Measurements from ENCODE around the gene SENP7. TPM values are rescaled to one million over a fixed set of nuclear protein-coding genes. Genes with fewer than 3 reads are reported as not detected.

SENP7 gene
- total and polyA plus RNA-seq, 7 donors = 2.1 to 33.5 (median 20.2) TPM

GRCh38 chr3:101379658-101380376 lies 133.2 kb downstream of the SENP7 start:
- H3K9me3 ChIP-seq = no peaks in the 10 kb centered on the region
- H3K27ac ChIP-seq = no peak overlapping the region
- H3K4me3 ChIP-seq = no peak overlapping the region
- no peak for TF ChIP-seq POLR2A (IDR thresholded peaks at IDR 0.05)
- TF ChIP-seq EP300 (IDR thresholded peaks at IDR 0.05) = no peak
- no peak for TF ChIP-seq CTCF (IDR thresholded peaks at IDR 0.05)
- no peak for TF ChIP-seq POLR2AphosphoS5 (IDR thresholded peaks at IDR 0.05)
- peaks cover 0 to 43% (median 28%) of the 10 kb centered on the region in 4 donors for H3K4me1 ChIP-seq
- intact Hi-C loops (cut with DNase I) = loop anchor here (5.0 to 10.0 kb wide), 3 partner anchors 183 to 485 kb away; no protein-coding TSS in a partner anchor
- no peaks in the 10 kb centered on the region for H3K36me3 ChIP-seq
- H3K27me3 ChIP-seq = no peaks in the 10 kb centered on the region
- no peak for DNase-seq
- WGBS, 2 donors = 77 to 89% methylated on average over 3 of the region's 3 CpGs

GRCh38 chr3:101377796-101378195 lies 135.2 kb downstream of the SENP7 start:
- Histone ChIP-seq H3K36me3 (no peaks in the 10 kb centered on the region), H3K9me3 (no peaks in the 10 kb centered on the region), H3K4me3 (no peak overlapping the region), H3K4me1 (peaks cover 0 to 37% (median 20%) of the 10 kb centered on the region in 4 donors), H3K27me3 (no peaks in the 10 kb centered on the region), H3K27ac (peak overlapping the region in 2 of 4 donors; percentile 37 to 45)
- no peak for TF ChIP-seq EP300 (IDR thresholded peaks at IDR 0.05)
- TF ChIP-seq POLR2A (IDR thresholded peaks at IDR 0.05) = no peak
- no peak for TF ChIP-seq POLR2AphosphoS5 (IDR thresholded peaks at IDR 0.05)
- no peak for TF ChIP-seq CTCF (IDR thresholded peaks at IDR 0.05)
- 54 to 77% methylated on average over 3 of the region's 3 CpGs for WGBS, 2 donors
- intact Hi-C loops (cut with DNase I) = loop anchor here (10.0 kb wide), 1 partner anchor 483 kb away; no protein-coding TSS in a partner anchor
- no peak for DNase-seq

GRCh38 chr3:101377209-101377608 lies 135.8 kb downstream of the SENP7 start:
- peak overlapping the region in 3 of 4 donors; percentile 28 to 45 (median 37) for H3K27ac ChIP-seq
- H3K4me1 ChIP-seq = peaks cover 0 to 32% (median 16%) of the 10 kb centered on the region in 4 donors
- no peak for TF ChIP-seq CTCF (IDR thresholded peaks at IDR 0.05)
- TF ChIP-seq POLR2A (IDR thresholded peaks at IDR 0.05) = no peak
- no peak for TF ChIP-seq EP300 (IDR thresholded peaks at IDR 0.05)
- TF ChIP-seq POLR2AphosphoS5 (IDR thresholded peaks at IDR 0.05) = no peak
- no peaks in the 10 kb centered on the region for H3K27me3 ChIP-seq
- H3K36me3 ChIP-seq = no peaks in the 10 kb centered on the region
- no peaks in the 10 kb centered on the region for H3K9me3 ChIP-seq
- no peak overlapping the region for H3K4me3 ChIP-seq
- no peak for DNase-seq
- intact Hi-C loops (cut with DNase I) = loop anchor here (10.0 kb wide), 1 partner anchor 482 kb away; no protein-coding TSS in a partner anchor
- WGBS, 2 donors = 78 to 86% methylated on average over 4 of the region's 4 CpGs

- H3K27ac ChIP-seq = no peak overlapping the region
- intact Hi-C loops (cut with DNase I) = loop anchor here (10.0 kb wide), 1 partner anchor 481 kb away; no protein-coding TSS in a partner anchor
Measured at GRCh38 chr3:101375586-101375985, 137.4 kb downstream of the SENP7 start.

More at GRCh38 chr3:101375586-101375985, 137.4 kb downstream of the SENP7 start:
- no peaks in the 10 kb centered on the region for H3K27me3 ChIP-seq
- no peaks in the 10 kb centered on the region for H3K9me3 ChIP-seq
- no peak for TF ChIP-seq POLR2A (IDR thresholded peaks at IDR 0.05)
- TF ChIP-seq POLR2AphosphoS5 (IDR thresholded peaks at IDR 0.05) = no peak
- no peak for TF ChIP-seq EP300 (IDR thresholded peaks at IDR 0.05)
- TF ChIP-seq CTCF (IDR thresholded peaks at IDR 0.05) = no peak
- no peak for DNase-seq
- H3K36me3 ChIP-seq = peaks cover 0 to 6% (median 0%) of the 10 kb centered on the region in 4 donors
- H3K4me3 ChIP-seq = no peak overlapping the region
- peaks cover 0 to 28% (median 13%) of the 10 kb centered on the region in 4 donors for H3K4me1 ChIP-seq
